ENCODE results near the gene EMC7. TPM values are rescaled to one million over a fixed set of nuclear protein-coding genes. Genes with fewer than 3 reads are reported as not detected.

Gene EMC7
- total and polyA plus RNA-seq, 2 donors (not counting 1 experiment from before 2014, with no cell fraction given): 18.4 to 29.9 TPM

DNA sequence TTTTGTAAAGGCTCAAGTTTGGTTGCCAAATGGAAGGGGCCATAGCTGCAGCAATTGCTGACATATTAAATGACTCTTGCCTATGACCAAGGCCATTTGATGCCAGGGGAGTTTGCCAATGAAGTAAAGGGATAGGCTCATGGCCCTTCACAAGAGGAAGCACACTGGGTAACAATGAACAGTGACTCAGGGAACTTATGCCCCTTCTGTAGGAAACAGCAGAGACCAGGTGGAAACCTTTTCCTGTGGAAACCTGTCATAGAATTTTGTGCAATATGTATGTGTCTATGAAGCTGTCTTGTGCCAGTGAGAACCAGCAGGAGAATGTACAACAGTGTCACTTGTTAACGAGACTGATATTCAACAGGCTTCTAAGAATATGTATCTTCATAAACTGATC is 37.2 kb downstream of the EMC7 start:
- H3K36me3 ChIP-seq (replicated peaks in 1 of 2; ENCODE audit: control extremely low read depth in 1 of 2, control insufficient read depth in 1 of 2, extremely low read depth in 1 of 2, insufficient read depth in 2 of 2, low read length in 1 of 2): no peaks in the 10 kb centered on the region
- no peaks in the 10 kb centered on the region for H3K9me3 Mint-ChIP-seq (ENCODE audit: insufficient read depth)
- H3K4me3 ChIP-seq (ENCODE audit: control extremely low read depth in 1 of 5, extremely low read depth in 1 of 5, insufficient read depth in 1 of 5, low read depth in 2 of 5, low read length in 4 of 5): no peak overlapping the region
- ChIA-PET CTCF (interaction anchor here (0.9 to 6.0 kb wide), 6 partner anchors 9 to 523 kb away, joined by 4 to 57 read pairs (median 5); partner anchors contain the start of genes KATNBL1, NOP10 and NUTM1), POLR2A (no interaction called here)
- DNase-seq: no peak
- no peak overlapping the region for H2AFZ ChIP-seq (ENCODE audit: insufficient read depth, low read depth, low read length, poor library complexity, severe bottlenecking)
- TF ChIP-seq, protein P1, sequence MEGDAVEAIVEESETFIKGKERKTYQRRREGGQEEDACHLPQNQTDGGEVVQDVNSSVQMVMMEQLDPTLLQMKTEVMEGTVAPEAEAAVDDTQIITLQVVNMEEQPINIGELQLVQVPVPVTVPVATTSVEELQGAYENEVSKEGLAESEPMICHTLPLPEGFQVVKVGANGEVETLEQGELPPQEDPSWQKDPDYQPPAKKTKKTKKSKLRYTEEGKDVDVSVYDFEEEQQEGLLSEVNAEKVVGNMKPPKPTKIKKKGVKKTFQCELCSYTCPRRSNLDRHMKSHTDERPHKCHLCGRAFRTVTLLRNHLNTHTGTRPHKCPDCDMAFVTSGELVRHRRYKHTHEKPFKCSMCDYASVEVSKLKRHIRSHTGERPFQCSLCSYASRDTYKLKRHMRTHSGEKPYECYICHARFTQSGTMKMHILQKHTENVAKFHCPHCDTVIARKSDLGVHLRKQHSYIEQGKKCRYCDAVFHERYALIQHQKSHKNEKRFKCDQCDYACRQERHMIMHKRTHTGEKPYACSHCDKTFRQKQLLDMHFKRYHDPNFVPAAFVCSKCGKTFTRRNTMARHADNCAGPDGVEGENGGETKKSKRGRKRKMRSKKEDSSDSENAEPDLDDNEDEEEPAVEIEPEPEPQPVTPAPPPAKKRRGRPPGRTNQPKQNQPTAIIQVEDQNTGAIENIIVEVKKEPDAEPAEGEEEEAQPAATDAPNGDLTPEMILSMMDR (IDR thresholded peaks at IDR 0.05): no peak
- TF ChIP-seq EZH2 (IDR thresholded peaks at IDR 0.05; ENCODE audit: borderline replicate concordance, insufficient read depth, low read depth, low read length, poor library complexity, severe bottlenecking): no peak
- peaks cover 0 to 4% of the 10 kb centered on the region in 2 donors for H3K4me1 ChIP-seq (ENCODE audit: control insufficient read depth in 2 of 2, insufficient read depth in 2 of 2, low read length in 2 of 2)
- H3K9me3 ChIP-seq (ENCODE audit: control extremely low read depth in 1 of 3, control insufficient read depth in 2 of 3, insufficient read depth in 1 of 3, low read length in 2 of 3): no peaks in the 10 kb centered on the region
- H3K27ac ChIP-seq (ENCODE audit: low read length in 2 of 2): no peak overlapping the region
- H3K4me1 Mint-ChIP-seq: peaks cover 4% of the 10 kb centered on the region
- no peaks in the 10 kb centered on the region for H4K20me1 ChIP-seq (ENCODE audit: control insufficient read depth, insufficient read depth, low read length, poor library complexity, severe bottlenecking)
- no peak overlapping the region for H3K4me2 ChIP-seq (replicated peaks; ENCODE audit: low read depth, low read length, poor library complexity, severe bottlenecking)
- no peak overlapping the region for H3K9ac ChIP-seq (ENCODE audit: low read length)
- no peaks in the 10 kb centered on the region for H3K79me2 ChIP-seq (ENCODE audit: control insufficient read depth, insufficient read depth, low read length)
- no peaks in the 10 kb centered on the region for H3K27me3 ChIP-seq (replicated peaks in 1 of 4; ENCODE audit: control extremely low read depth in 1 of 4, control insufficient read depth in 3 of 4, insufficient read depth in 4 of 4, low read length in 3 of 4)
- intact Hi-C loops (cut with micrococcal nuclease): no loop called here
- H3K27ac Mint-ChIP-seq: no peak overlapping the region
- no CpG with 5 or more reads among the region's 1 CpG for WGBS (ENCODE audit: insufficient coverage)
- ATAC-seq (ENCODE audit: low read depth): no peak
- H3K27me3 Mint-ChIP-seq: no peaks in the 10 kb centered on the region
- H3K4me3 Mint-ChIP-seq: no peak overlapping the region

DNA sequence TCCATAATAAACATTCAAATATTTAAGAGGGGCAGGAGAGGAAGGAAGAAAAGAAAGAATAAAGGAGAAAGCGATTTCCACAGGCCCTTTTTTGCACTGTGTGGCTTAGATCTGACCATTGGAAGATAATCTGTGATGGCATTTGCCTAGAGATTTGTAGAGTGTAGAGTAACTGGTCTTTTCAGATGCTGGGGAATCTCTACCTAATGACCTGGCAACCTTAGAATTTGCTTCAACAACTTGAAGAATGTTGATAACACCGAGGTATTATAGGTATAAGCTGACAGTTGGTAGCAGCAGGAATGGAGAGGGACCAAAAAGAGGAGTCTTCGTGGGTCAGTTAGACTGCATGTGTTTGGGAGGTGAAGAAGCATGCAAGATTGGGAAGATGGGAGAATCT is 41.7 kb downstream of the EMC7 start:
- no peaks in the 10 kb centered on the region for H3K79me2 ChIP-seq (ENCODE audit: control insufficient read depth, insufficient read depth, low read length)
- 75% methylated on average over 1 of the region's 3 CpGs for WGBS (ENCODE audit: insufficient coverage)
- no peak overlapping the region for H3K27ac ChIP-seq (ENCODE audit: low read length in 2 of 2)
- Mint-ChIP-seq H3K4me3 (no peak overlapping the region), H3K9me3 (ENCODE audit: insufficient read depth) (no peaks in the 10 kb centered on the region), H3K27me3 (no peaks in the 10 kb centered on the region), H3K27ac (no peak overlapping the region), H3K4me1 (peaks cover 4% of the 10 kb centered on the region)
- no peaks in the 10 kb centered on the region for H3K27me3 ChIP-seq (replicated peaks in 1 of 4; ENCODE audit: control extremely low read depth in 1 of 4, control insufficient read depth in 3 of 4, insufficient read depth in 4 of 4, low read length in 3 of 4)
- no peak for DNase-seq
- H3K4me2 ChIP-seq (replicated peaks; ENCODE audit: low read depth, low read length, poor library complexity, severe bottlenecking): no peak overlapping the region
- H3K4me3 ChIP-seq (ENCODE audit: control extremely low read depth in 1 of 5, extremely low read depth in 1 of 5, insufficient read depth in 1 of 5, low read depth in 2 of 5, low read length in 4 of 5): no peak overlapping the region
- no peak overlapping the region for H2AFZ ChIP-seq (ENCODE audit: insufficient read depth, low read depth, low read length, poor library complexity, severe bottlenecking)
- no peak overlapping the region for H3K9ac ChIP-seq (ENCODE audit: low read length)
- no peak for TF ChIP-seq EZH2 (IDR thresholded peaks at IDR 0.05; ENCODE audit: borderline replicate concordance, insufficient read depth, low read depth, low read length, poor library complexity, severe bottlenecking)
- TF ChIP-seq, protein P1 (IDR thresholded peaks at IDR 0.05): no peak
- CTCF ChIA-PET: interaction anchor here (1.3 to 6.0 kb wide), 3 partner anchors 149 to 528 kb away, joined by 4 to 57 read pairs (median 44); partner anchors contain the start of gene KATNBL1
- no peaks in the 10 kb centered on the region for H3K9me3 ChIP-seq (ENCODE audit: control extremely low read depth in 1 of 3, control insufficient read depth in 2 of 3, insufficient read depth in 1 of 3, low read length in 2 of 3)
- H3K36me3 ChIP-seq (replicated peaks in 1 of 2; ENCODE audit: control extremely low read depth in 1 of 2, control insufficient read depth in 1 of 2, extremely low read depth in 1 of 2, insufficient read depth in 2 of 2, low read length in 1 of 2): no peaks in the 10 kb centered on the region
- intact Hi-C loops (cut with micrococcal nuclease): no loop called here
- ATAC-seq (ENCODE audit: low read depth): no peak
- H4K20me1 ChIP-seq (ENCODE audit: control insufficient read depth, insufficient read depth, low read length, poor library complexity, severe bottlenecking): no peaks in the 10 kb centered on the region
- POLR2A ChIA-PET: no interaction called here
- H3K4me1 ChIP-seq (ENCODE audit: control insufficient read depth in 2 of 2, insufficient read depth in 2 of 2, low read length in 2 of 2): peaks cover 0 to 4% of the 10 kb centered on the region in 2 donors

All from B cell (primary cell).